Urothelium cell line (cell line): ENCODE data around the gene TRRAP.
"Not testable (repeated sequence)": the region's sequence is repeated elsewhere in the genome, so short reads cannot be mapped to it uniquely, and the experiment has no call there.

Experiments used
- DNase-seq: peaks from one replicate; pipeline ENCODE4 v3.0.0; 2011; ENCODE audit warnings: low spot score, mixed read lengths
- FAIRE-seq: peaks from 2 replicates; lab custom pipeline; 2011; peaks lifted over from hg19 to GRCh38; lab: Jason Lieb, UNC

TRRAP gene

DNA sequence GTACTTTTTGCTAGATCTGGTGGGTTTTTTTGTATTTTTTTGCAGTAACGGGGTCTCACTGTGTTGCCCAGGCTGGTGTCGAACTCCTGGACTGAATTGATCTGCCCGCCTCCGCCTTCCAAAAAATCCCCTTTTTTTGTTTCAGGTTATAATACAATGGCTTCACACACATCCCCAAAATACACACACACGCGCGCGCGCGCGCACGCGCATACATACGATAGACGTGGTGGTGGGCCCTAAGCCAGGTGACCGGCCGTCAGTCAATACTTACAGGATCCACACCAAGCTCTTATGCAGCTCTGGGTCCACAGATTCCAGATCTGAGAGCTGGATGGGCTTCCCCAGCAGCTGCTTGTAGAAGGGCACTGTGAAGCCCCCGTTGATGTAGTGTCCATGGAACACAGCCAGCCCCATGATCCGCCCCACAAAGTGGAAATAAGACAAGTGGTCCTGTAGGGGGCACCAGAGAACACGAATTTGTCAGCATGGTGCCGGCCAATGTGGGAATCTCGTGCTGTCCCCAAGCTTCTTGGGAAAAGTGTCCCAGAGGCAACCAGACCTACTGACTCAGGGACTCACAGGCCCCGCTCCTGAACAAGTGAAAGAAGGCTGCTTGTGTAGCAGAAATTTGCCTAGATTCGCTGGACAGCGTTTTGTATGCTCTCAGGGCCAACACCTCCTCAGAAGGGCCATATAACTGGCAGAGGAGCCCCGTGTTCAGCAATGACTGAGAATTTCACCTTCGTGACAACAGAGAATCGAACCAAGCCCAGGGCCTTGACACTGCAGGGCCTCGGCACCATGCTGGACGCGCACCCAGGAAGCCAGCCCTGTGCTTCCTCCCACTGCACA, 162.0 kb downstream of the TRRAP start:
- peak; percentile 17 for FAIRE-seq
- DNase-seq: peak; percentile 92

DNA sequence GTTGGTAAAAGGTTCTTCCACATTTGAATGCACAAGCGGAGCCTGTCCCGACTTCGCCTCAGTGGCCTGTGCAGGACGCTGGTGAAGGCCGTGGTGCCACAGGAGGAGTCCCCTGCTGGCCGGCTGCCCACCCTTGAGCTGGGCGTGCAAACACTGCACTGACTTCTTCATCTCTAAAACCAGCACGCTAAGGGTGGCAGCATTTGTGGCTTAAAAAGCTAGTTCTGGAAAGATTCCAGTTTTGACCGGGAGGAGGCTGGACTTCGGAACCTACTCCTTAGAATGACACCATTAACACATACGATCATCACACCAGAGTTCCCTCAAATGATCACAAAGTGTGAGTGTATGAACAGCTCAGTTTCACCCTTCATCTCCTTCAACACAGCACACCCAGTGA, 163.2 kb downstream of the TRRAP start:
- no peak for FAIRE-seq
- no peak for DNase-seq

DNA sequence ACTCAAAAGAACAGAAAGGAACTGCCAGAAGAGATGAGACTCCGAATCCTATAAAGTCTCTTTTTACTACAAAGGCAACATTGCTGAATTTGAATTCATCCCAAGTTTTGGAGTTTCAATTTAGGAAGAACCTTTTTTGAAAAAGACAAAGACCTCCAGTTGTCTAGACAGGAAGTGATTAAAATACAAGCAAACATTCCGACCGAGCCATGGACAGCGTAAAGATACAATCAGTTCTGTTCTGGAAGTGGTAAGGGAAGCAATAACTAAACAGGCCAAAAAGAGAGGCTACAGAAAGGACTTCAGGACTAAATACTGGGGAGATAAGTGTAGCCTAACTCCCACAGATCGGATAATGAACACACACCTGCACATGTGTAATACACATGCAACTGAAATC, 164.6 kb downstream of the TRRAP start:
- FAIRE-seq (no peak), DNase-seq (no peak)

DNA sequence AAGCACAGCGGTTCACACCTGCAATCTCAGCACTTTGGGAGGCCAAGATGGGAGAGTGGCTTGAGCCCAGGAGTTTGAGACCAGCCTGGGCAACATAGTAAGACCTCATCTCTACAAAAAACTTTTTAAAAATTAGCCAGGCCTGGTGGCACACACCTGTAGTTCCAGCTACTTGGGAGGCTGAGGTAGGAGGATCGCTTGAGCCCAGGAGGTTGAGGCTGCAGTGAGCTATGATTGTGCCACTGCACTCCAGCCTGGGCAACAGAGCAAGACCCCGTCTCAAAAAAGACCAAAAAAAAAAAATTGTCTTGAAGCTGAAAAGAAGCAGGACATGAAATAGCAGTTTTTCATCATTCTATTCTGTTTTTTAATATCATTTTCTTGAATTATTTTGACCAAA, 166.5 kb downstream of the TRRAP start:
- not testable (repeated sequence) for FAIRE-seq, DNase-seq

DNA sequence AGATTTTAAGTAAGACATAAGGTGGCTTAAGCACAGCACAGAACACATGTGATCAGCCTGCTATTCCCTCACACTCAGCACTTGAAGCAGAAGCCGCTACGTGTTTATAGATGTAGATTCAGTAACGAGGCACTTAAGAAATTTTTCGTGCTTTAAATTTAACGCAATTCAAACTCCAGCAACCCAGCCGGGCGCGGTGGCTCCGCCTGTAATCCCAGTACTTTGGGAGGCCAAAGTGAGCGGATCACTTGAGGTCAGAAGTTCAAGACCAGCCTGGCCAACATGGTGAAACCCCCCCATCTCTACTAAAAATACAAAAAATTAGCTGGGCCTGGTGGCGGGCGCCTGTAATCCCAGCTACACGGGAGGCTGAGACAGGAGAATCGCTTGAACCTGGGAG, 167.9 kb downstream of the TRRAP start:
- not testable (repeated sequence) for DNase-seq, FAIRE-seq

DNA sequence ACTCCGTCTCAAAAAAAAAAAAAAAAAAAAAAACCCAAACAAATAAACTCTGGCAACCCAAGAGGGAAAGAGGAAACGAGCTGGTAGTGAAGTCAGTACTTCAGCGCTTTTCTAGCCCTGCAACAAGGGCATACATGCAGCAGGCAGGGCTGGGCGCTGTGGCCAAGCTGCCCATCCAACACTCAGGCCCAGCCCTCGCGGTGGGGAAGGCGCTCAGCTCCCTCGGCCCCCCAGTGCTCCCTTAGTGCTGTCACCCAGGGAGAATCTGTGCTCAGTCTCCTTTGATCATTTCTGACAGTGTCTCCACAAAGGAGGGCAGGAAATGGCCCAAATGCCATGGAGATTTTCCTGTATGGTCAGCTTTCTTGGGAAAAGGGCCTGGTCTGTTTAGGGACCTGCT, 168.4 kb downstream of the TRRAP start:
- DNase-seq (no peak), FAIRE-seq (no peak)

DNA sequence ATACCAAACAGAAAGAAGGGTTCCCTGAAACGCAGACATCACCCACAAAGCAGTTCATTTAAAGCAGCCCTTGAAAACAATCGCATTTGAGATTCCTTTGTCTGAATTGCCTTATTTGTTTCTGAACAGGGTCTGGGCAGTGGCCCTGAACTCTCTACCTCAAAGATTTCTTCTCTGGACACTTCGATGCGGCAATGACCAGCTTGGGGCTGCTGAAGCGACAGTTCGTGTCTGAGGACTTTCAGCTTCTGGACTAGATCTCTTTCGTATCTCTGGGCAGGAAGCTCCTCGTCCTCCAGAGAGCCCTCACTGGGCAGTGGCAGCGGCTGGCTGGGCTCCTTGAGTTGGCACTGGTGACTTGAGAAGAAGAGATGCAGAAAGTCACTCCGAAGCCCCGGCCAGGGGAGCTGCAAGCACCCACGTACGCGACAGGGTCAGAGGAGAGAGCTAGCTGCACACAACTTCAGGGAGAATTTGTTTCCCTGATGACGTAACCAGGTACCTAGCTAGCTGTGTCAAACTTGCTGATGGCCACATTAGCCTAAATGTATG, 169.3 kb downstream of the TRRAP start:
- FAIRE-seq: no peak
- no peak for DNase-seq

DNA sequence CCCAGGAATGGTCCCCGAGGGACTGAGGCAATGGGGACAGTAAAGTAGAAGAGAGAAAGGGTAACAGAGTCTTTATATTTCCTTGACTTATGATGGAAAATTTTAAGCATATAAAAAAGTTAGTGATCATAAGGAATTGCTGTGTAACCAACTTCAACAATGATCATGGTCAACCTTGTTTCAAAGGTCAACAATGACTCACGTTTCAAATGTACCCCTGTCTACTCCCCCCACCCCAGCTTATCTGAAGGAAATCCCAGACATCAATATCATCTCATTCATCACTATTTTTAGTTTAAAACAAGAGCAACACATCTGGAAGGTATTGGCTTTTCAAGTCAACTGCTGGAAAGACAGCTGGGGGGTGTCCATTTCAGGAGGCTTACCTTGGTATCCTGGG, 172.6 kb downstream of the TRRAP start:
- FAIRE-seq (no peak), DNase-seq (no peak)

DNA sequence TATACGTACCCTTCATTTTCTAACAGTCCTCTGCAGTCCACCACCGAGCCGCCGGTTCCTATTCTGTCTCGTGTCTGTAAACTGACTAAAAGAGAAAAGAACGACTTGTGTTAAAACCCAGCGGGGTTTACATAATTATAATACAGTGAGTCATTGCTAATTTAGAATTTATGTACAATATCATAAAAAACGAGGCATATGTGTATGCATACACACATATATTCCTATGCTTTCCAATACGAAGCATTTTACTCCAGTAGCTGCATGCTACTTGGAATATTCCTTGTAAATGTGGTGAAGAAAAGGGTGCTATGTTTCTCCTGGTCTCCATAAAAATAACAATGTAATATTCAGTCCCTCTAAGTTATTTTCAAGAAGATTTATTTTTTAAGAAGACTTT, 176.4 kb downstream of the TRRAP start:
- DNase-seq: no peak
- FAIRE-seq: no peak

DNA sequence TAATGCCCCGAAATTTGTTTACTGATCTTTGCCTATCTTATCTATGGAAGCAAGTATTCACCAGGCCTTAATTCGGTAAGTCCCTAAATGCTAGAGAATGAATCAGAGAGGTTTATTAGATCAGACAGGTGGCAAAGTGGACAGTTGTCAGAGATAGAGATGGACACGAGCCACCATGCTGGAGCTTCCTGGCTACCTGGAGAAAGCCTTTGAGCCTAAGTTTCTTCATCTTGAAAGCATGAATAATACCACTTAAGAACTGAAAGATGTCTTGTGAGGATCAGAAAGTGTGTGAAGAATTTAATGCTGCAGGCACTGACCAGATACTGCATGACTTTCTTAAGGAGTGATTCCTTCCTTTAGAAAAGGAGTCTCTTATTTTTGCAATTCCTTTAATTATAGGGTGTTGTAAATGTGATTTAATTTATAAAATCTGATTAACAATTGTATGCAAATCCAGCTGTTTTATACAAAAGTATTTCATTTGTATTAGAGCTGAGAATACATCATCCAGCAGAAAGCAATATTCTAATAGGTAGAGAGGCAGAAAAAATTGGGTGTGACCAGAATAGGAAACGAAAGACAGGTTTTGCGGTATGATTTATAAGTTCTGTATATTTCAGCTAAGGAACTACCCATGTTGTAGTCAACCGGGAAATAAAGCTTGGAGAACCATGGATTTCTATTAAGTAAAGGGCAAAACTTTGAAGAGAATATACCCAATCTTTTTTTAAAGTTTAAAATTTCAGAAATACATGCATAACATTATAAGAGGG, 182.9 kb downstream of the TRRAP start:
- no peak for DNase-seq
- FAIRE-seq: no peak
